ENCODE results near the gene PRR23E. TPM values are rescaled to one million over a fixed set of nuclear protein-coding genes. Genes with fewer than 3 reads are reported as not detected.

Gene PRR23E
- total RNA-seq, 1 experiment from 2014 or later, result not detected

DNA sequence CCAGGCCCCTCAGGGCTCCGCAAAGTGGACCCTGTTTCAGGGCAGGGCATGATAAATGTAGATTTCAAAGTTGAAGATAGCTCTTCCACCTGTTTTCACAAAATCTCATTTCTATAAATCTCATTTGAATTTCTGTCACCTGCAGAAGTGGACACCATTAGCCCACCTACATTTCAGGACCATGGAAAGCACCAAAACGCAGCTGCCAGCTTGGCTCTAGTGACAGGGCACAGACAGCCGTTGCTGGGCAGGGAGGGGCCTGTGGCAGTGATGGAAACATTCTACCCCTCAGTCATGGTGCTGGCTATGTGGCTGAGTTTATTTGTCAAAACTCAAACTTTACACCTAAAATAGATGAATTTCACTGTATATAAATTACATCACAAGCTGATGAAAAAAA lies 40.4 kb downstream of the PRR23E start:
- H3K9me2 ChIP-seq (ENCODE audit: insufficient read depth), result no peaks in the 10 kb centered on the region
- no peak overlapping the region for H3K4me2 ChIP-seq
- POLR2A ChIA-PET (ENCODE audit: unreplicated experiment), result no interaction called here
- no peaks in the 10 kb centered on the region for H3K9me3 ChIP-seq (ENCODE audit: insufficient read depth, low read depth)
- intact Hi-C loops (cut with micrococcal nuclease; ENCODE audit: unreplicated experiment), result no loop called here
- no peak overlapping the region for H3K4me3 ChIP-seq
- no peaks in the 10 kb centered on the region for H3F3A ChIP-seq (ENCODE audit: insufficient read depth, low read depth)
- H3K4me1 ChIP-seq (replicated peaks; ENCODE audit: insufficient read depth), result no peaks in the 10 kb centered on the region
- DNase-seq, result peak in 1 of 2 experiments; percentile 40
- TF ChIP-seq, protein P1, sequence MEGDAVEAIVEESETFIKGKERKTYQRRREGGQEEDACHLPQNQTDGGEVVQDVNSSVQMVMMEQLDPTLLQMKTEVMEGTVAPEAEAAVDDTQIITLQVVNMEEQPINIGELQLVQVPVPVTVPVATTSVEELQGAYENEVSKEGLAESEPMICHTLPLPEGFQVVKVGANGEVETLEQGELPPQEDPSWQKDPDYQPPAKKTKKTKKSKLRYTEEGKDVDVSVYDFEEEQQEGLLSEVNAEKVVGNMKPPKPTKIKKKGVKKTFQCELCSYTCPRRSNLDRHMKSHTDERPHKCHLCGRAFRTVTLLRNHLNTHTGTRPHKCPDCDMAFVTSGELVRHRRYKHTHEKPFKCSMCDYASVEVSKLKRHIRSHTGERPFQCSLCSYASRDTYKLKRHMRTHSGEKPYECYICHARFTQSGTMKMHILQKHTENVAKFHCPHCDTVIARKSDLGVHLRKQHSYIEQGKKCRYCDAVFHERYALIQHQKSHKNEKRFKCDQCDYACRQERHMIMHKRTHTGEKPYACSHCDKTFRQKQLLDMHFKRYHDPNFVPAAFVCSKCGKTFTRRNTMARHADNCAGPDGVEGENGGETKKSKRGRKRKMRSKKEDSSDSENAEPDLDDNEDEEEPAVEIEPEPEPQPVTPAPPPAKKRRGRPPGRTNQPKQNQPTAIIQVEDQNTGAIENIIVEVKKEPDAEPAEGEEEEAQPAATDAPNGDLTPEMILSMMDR (conservative IDR thresholded peaks at IDR 0.05), result no peak
- TF ChIP-seq EZH2 (IDR thresholded peaks at IDR 0.05; ENCODE audit: low read depth), result no peak
- no peaks in the 10 kb centered on the region for H3K27me3 ChIP-seq (ENCODE audit: insufficient read depth, low read depth)
- CTCF ChIA-PET, result no interaction called here
- H2AFZ ChIP-seq, result no peak overlapping the region
- H3K27ac ChIP-seq, result no peak overlapping the region
- no TSS peak for BruUV-seq (replicated peaks)
- H3K36me3 ChIP-seq (ENCODE audit: low read depth), result no peaks in the 10 kb centered on the region
- no peaks in the 10 kb centered on the region for H3K79me2 ChIP-seq (ENCODE audit: low read depth)
- no peaks in the 10 kb centered on the region for H4K20me1 ChIP-seq (ENCODE audit: insufficient read depth)

DNA sequence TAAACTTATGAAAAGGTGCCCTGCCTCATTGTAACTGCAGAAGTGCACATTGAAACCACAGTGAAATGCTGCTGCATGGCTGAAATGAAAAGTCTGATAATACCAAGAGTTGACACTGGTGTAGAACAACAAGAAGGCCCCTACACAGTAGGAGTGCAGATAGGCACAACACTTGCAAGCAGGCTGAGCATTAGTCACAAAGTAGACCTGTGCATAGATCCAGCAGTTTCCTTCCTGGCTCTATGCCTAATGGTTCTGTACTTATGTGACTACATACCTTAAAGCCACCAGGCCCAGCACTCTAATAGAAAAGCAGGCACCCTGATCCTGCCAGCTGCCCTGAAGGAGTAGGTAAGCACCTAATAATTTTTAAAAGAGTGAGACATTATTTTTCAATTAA lies 41.8 kb downstream of the PRR23E start:
- Histone ChIP-seq H3K4me1 (replicated peaks; ENCODE audit: insufficient read depth) (no peaks in the 10 kb centered on the region), H3K4me3 (no peak overlapping the region), H3K9me3 (ENCODE audit: insufficient read depth, low read depth) (no peaks in the 10 kb centered on the region), H3K36me3 (ENCODE audit: low read depth) (no peaks in the 10 kb centered on the region), H3K9me2 (ENCODE audit: insufficient read depth) (no peaks in the 10 kb centered on the region), H3K4me2 (no peak overlapping the region), H3K27me3 (ENCODE audit: insufficient read depth, low read depth) (no peaks in the 10 kb centered on the region), H3F3A (ENCODE audit: insufficient read depth, low read depth) (no peaks in the 10 kb centered on the region), H3K27ac (no peak overlapping the region), H3K79me2 (ENCODE audit: low read depth) (no peaks in the 10 kb centered on the region), H2AFZ (no peak overlapping the region), H4K20me1 (ENCODE audit: insufficient read depth) (no peaks in the 10 kb centered on the region)
- intact Hi-C loops (cut with micrococcal nuclease; ENCODE audit: unreplicated experiment), result no loop called here
- no TSS peak for BruUV-seq (replicated peaks)
- ChIA-PET CTCF (no interaction called here), POLR2A (ENCODE audit: unreplicated experiment) (no interaction called here)
- no peak for TF ChIP-seq EZH2 (IDR thresholded peaks at IDR 0.05; ENCODE audit: low read depth)
- TF ChIP-seq, protein P1 (conservative IDR thresholded peaks at IDR 0.05), result no peak
- peak in 1 of 2 experiments; percentile 44 for DNase-seq

DNA sequence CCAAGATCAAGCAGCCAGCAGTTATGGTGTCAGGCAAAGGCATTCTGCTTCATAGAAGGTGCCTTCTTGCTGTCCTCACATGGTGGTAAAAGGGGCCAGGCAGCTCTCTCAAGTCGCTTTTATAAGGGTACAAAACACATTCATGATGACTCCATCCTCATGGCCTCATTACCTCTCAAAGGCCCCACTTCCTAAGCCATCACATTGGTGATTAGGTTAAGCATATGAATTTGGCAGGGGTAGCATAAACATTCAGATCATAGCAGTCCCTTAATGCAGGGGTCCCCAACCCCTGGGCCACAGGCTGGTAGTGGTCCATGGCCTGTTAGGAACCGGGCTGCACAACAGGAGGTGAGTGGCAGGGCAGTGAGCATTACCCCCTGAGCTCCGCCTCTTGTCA lies 42.8 kb downstream of the PRR23E start:
- intact Hi-C loops (cut with micrococcal nuclease; ENCODE audit: unreplicated experiment), result no loop called here
- Histone ChIP-seq H3K4me1 (replicated peaks; ENCODE audit: insufficient read depth) (no peaks in the 10 kb centered on the region), H3K4me2 (no peak overlapping the region), H3F3A (ENCODE audit: insufficient read depth, low read depth) (no peaks in the 10 kb centered on the region), H4K20me1 (ENCODE audit: insufficient read depth) (no peaks in the 10 kb centered on the region), H3K79me2 (ENCODE audit: low read depth) (no peaks in the 10 kb centered on the region), H3K36me3 (ENCODE audit: low read depth) (no peaks in the 10 kb centered on the region), H2AFZ (no peak overlapping the region), H3K9me2 (ENCODE audit: insufficient read depth) (no peaks in the 10 kb centered on the region), H3K27ac (no peak overlapping the region), H3K4me3 (no peak overlapping the region), H3K27me3 (ENCODE audit: insufficient read depth, low read depth) (0 out of 2 replicates have a peak, but pooled peaks cover 3% of the 10 kb centered on the region), H3K9me3 (ENCODE audit: insufficient read depth, low read depth) (no peaks in the 10 kb centered on the region)
- no peak for DNase-seq
- ChIA-PET CTCF (no interaction called here), POLR2A (ENCODE audit: unreplicated experiment) (no interaction called here)
- TF ChIP-seq EZH2 (IDR thresholded peaks at IDR 0.05; ENCODE audit: low read depth), result no peak
- BruUV-seq (replicated peaks), result no TSS peak

DNA sequence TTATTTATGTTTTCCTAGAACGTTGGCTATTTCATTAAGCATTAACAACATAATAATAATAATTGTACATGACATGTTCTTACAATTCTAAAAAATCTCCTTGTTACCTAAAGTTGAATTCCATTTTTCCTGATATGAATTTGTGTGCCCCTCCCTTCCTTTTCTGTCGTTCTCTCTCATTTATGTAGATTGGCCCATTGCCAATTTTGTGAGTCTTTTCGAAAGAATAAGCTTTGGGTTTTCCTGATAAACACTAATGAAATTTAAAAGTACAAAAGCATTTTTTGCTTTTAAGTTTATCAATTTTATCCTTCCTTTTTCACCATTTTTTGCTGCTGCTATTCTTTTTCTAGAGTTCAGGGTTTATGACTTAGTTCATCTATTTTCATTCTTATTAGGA lies 44.9 kb downstream of the PRR23E start:
- Histone ChIP-seq H3K9me2 (ENCODE audit: insufficient read depth) (no peaks in the 10 kb centered on the region), H4K20me1 (ENCODE audit: insufficient read depth) (no peaks in the 10 kb centered on the region), H3K27ac (no peak overlapping the region), H2AFZ (no peak overlapping the region), H3K27me3 (ENCODE audit: insufficient read depth, low read depth) (0 out of 2 replicates have a peak, but pooled peaks cover 3% of the 10 kb centered on the region), H3F3A (ENCODE audit: insufficient read depth, low read depth) (no peaks in the 10 kb centered on the region), H3K4me3 (no peak overlapping the region), H3K36me3 (ENCODE audit: low read depth) (no peaks in the 10 kb centered on the region), H3K9me3 (ENCODE audit: insufficient read depth, low read depth) (peaks cover 5% of the 10 kb centered on the region; the same call in 1 of the 2 replicates), H3K4me2 (no peak overlapping the region), H3K4me1 (replicated peaks; ENCODE audit: insufficient read depth) (no peaks in the 10 kb centered on the region), H3K79me2 (ENCODE audit: low read depth) (no peaks in the 10 kb centered on the region)
- CTCF ChIA-PET, result no interaction called here
- TF ChIP-seq EZH2 (IDR thresholded peaks at IDR 0.05; ENCODE audit: low read depth), result no peak
- TF ChIP-seq, protein P1 (conservative IDR thresholded peaks at IDR 0.05), result no peak
- POLR2A ChIA-PET (ENCODE audit: unreplicated experiment), result no interaction called here
- no peak for DNase-seq
- BruUV-seq (replicated peaks), result no TSS peak
- intact Hi-C loops (cut with micrococcal nuclease; ENCODE audit: unreplicated experiment), result no loop called here
